CD4-positive, alpha-beta T cell treated with Interleukin-17A for 4 hours (primary cell): Measurements from ENCODE around the gene SPIB.
"Not testable (repeated sequence)": the region's sequence is repeated elsewhere in the genome, so short reads cannot be mapped to it uniquely, and the experiment has no call there.

Source experiments
- DNase-seq: peaks from one replicate; pipeline ENCODE4 v3.0.0-alpha.2; 2020; ENCODE audit warnings: mixed read lengths

The SPIB gene

DNA sequence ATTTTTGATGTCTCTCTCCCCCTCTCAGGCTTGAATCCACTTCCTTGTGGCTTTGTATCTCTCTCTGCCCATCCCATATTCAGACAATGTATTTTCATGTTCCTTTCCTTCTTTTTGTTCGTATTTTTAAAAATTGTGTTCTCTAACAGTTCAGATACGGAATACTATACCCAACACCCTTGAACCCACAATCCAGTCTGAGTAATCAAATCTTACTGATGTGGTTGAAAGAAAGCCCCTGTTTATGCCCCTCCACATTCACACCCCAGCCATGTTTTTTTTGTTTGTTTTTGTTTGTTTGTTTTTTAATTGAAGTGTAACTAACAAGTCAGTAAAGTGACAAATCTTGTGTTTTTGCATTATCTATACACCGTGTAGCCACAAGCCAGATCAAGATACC, 1.4 kb downstream of the SPIB start:
- DNase-seq = no peak

DNA sequence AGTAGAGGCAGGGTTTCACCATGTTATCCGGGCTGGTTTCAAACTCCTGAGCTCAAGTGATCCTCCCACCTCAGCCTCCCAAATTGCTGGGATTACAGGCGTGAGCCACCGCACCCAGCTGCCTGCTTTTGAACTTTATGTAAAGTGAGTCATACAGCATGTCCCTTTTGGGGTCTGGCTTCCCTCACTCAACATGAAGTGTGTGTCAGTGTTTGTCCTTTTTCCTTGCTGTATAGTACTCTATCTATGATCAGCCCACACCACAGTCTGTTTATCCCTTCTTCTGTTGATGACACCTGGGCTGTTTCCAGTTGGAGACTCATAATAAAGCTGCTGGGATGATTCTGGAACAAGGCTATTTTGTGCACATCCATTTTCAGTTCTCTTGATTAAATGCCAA, 2.1 kb downstream of the SPIB start:
- DNase-seq = no peak

DNA sequence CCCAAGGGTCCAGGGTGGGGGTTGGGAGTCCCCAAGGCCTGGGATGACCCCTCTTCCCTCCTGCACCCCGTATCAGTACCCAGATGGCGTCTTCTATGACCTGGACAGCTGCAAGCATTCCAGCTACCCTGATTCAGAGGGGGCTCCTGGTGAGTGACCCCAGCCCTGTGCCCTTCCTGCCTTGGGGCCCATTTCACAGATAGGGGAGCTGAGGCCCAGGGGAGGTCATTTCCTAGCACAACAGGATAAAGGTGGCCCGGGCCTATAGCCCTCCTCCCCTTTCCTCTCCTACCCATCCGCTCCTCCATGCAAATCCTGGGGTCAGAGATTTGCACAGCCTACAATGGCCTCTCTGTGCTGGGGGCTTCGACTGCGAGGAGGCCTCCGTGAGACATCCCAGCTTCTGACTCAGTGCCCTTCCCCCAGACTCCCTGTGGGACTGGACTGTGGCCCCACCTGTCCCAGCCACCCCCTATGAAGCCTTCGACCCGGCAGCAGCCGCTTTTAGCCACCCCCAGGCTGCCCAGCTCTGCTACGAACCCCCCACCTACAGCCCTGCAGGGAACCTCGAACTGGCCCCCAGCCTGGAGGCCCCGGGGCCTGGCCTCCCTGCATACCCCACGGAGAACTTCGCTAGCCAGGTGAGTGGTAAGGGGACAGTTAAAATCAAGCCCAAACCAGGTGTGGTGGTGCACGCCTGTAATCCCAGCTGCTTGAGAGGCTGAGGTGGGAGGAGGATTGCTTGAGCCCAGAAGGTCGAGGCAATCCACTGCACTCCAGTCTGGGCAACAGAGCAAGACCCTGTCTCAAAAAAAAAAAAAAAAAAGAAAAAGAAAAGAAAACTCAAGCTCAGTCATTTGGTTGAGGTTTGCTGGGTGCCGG, 3.9 kb downstream of the SPIB start:
- DNase-seq = no peak

DNA sequence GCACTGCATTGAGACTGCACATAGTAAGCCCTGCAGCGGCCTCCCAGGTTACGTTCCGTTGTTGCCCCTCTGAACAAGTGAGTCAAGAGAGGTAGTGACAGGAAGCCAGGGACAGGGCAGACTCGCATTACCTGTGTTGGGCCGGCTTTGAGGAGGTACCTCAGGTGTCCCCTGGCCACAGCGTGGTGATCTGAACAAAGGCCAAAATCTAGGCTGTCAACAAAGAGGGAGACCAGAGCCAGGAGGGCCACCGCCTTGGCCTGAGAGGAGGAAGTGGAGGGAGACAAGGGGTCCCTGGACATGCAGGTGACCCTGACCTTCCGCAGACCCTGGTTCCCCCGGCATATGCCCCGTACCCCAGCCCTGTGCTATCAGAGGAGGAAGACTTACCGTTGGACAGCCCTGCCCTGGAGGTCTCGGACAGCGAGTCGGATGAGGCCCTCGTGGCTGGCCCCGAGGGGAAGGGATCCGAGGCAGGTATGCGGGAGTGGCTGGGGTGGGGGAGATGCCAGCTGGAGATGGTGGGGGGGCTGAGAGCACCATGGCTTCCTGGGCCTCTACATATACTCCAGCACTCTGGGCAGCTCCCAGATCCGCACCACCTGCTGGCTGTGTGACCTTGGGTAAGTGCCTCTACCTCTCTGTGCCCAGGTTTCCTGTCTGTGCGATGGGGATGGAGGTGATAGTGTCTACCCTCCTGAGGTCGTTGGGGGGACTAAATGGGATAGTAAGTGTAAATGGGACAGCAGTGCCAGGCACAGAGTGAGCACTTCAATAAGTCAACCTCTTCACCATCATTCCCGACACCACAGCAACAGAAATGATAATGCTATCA, 4.8 kb downstream of the SPIB start:
- no peak for DNase-seq

DNA sequence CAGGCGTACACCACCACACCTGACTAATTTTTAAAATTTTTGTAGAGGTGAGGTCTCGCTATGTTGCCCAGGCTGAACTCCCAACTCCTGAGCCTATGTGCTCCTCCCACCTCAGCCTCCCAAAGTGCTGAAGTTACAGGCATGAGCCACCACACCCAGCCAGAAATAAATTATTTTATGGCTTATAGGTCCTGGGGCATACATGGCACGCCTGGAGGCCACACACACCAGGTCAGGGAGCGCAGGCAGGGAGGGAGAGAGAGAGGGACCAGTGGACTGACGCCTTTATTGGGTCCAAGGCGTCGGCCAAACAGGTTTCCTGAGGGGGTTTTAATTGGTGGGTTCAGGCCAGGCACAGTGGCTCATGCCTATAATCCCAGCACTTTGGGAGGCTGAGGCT, 6.8 kb downstream of the SPIB start:
- DNase-seq = no peak

DNA sequence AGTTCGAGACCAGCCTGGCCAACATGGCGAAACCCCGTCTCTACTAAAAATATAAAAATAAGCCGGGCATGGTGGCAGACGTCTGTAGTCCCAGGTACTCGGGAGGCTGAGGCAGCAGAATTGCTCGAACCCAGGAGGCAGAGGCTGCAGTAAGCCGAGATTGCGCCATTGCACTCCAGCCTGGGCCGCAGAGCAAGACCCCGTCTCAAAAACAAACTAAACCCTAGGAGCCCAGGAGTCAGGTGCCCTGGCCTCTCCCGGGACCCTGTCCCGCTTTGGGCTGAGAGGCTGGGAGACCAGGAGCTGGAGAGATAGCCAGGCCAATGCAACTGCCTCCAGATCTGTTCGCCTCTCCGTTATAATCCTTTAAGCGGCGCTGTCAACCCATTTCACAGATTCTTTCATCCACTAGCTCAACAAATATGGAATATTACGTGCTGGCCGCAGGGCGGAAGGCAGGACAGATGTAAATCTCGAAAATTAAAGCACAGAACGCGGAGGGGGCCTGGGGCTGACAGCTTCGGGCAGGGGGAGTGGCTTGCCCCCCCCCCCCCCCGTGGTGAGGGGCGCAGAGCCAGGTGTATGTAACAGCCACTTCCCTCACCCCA, 8.7 kb downstream of the SPIB start:
- no peak for DNase-seq

DNA sequence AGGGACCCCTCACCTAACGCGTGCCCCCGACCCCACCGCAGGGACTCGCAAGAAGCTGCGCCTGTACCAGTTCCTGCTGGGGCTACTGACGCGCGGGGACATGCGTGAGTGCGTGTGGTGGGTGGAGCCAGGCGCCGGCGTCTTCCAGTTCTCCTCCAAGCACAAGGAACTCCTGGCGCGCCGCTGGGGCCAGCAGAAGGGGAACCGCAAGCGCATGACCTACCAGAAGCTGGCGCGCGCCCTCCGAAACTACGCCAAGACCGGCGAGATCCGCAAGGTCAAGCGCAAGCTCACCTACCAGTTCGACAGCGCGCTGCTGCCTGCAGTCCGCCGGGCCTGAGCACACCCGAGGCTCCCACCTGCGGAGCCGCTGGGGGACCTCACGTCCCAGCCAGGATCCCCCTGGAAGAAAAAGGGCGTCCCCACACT, 9.3 kb downstream of the SPIB start:
- peak; percentile 68 for DNase-seq

DNA sequence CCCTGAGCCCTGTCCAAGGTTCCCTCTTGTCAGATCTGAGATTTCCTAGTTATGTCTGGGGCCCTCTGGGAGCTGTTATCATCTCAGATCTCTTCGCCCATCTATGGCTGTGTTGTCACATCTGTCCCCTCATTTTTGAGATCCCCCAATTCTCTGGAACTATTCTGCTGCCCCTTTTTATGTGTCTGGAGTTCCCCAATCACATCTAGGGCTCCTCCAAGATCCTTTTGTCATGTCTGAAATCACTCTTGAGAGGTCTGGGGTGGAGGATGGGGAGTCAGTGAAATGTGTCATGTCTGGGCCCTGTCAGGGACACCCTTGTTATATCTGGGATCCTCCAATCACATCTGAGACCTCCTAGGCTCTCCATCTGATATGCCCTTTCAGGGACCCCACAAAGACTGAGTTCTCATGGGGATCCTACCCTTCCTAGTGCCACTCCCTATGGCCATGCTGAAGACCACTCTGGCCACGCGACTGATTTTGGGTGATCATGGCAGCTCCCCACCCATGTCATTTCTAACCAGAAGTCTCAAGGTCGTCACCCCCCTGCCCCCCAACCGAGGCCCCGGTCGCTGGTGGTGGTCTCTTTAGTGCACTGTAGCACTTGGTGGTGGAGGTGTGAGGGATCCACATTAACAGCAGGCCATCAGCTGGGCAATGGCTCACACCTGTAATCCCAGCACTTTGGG, 10.2 kb downstream of the SPIB start:
- no peak for DNase-seq

DNA sequence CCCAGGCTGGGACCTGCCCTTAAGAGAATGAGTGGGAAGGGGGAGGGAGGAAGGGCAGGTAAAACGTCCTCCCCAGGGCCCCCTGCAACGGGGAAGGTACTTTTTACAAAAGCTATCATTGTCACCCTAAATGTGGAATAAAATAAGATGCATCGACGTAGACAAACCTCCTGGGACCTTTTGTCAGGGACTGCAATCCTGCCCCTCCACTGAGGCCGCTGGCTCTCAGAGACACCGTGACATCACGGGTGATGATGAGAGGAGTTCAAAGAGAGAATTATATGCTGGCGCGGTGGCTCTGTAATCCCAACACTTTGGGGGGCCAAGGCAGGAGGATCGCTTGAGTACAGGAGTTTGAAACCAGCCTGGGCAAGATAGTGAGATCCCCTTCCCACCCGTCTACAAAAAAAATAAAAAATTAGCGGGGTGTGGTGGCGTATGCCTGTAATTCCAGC, 12.2 kb downstream of the SPIB start:
- DNase-seq = no peak

DNA sequence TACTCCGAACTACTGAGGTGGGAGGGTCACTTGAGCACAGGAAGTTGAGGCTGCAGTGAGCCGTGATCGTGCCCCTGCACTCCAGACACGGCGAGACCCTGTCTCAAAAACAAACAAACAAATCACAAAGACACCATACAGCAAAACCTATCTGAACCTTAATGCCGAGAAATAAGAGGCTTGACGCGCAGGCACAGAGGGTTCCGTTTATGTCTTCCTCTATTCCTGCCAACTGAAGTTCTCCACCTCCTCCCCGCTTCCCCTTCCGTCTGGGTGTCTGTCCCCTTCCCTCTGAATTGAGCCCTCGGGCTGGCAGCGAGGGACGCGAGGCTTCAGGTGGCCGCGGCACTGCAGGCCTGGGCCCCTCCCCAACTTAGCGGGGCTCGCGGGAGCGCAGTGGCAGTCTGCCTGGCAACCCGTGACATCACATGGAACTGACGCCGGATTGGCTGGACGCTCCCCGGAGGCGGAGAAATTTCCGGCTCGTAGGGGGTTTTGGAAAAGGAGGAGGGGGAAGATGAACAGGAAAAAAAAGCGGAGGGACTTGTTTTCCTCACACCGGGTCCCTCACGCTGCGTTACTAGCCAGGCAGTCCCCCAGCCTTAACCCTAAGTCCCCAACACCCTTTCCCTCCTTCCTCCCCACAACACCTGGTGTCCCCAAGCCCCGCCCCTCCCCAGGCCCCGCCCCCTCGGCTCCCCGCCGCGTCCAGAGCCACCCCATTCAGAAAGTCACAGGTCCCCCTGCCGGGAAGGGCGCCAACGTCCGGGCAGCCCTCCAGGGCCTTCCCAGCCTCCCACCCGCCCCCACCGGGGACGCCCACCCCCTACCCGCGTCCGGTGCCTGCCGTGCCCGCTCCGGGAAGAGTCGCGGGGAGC, 12.8 kb downstream of the SPIB start:
- peak; percentile 88 for DNase-seq

DNA sequence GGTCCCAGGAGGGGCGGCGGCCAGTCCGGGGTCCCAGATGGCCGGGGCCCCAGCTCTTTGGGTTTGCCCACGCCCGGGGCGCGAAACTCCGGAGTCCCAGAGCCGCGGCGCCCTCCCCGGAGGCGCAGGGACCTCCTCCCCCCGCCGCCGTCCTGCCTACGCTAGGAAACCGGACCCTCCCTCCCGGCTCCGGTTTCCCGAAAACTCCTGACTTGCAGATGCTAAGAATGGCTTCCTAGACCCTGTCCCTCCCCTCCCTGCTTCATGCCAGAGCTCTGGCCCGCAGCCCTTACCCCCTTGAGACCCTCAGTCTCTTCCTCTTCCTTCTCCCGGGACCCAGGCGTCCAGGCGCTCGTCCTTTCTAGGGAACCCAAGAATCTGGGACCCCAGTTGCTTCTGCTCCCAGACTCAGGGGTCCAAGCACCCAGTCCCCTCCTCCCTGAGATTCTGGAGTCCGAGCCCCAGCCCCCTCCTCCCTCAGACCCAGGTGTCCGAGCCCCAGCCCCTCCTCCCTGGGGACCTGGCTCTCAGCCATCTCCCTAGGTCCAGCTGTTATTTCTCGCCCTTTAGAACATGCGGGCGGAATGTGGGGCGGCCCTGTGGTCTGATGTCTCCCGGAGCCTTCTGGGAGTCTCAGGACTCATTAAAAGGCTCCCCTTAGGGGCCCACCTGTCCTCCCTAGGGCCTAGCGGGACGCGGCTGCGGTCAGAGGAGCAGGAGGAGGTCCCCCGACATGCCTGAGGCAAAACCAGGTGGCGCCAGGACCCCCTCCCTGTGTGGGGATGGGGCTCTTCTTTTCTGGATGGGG, 13.7 kb downstream of the SPIB start, which contains the start of gene MYBPC2:
Gene MYBPC2, plus strand, starts transcription at position 672 of the 808 bp plus-strand sequence. Its CDS starts 62 bp downstream, at position 734.
- peak; percentile 22 for DNase-seq

DNA sequence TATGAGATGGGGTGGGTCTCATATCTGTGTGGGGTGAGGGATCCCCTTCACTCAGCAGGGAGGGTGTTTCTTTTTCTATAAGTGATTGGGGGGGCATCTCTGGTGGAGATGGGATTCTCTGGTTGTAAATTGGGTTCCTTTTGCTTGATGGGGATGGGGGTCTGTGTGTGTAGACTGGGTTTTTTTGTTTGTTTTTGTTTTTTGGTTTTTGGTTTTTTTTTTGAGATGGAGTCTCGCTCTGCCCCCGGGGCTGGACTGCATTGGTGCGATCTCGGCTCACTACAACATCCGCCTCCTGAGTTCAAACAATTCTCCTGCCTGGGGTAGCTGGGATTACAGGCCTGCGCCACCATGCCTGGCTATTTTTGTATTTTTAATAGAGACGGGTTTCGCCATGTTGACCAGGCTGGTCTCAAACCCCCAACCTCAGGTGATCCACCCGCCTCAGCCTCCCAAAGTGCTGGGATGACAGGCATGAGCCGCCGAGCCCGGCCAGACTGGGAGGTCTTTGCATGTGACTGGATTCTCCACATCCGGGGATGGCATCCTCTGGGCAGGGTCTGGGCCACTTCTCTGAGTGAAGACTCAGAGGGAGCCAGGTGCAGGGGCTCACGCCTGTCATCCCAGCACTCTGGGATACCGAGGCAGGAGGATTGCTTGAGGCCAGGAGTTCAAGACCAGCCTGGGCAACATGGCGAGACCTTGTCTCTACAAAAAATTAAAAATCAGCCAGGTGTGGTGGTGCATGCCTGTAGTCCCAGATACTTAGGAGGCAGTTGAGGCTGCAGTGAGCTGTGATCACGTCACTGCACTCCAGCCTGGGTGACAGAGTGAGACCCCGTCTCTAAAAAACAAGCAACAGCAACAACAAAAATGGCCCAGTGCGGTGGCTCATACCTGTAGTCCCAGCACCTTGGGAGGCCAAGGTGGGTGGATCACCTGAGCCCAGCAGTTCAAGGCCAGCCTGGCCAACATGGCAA, 14.8 kb downstream of the SPIB start:
- no peak for DNase-seq

DNA sequence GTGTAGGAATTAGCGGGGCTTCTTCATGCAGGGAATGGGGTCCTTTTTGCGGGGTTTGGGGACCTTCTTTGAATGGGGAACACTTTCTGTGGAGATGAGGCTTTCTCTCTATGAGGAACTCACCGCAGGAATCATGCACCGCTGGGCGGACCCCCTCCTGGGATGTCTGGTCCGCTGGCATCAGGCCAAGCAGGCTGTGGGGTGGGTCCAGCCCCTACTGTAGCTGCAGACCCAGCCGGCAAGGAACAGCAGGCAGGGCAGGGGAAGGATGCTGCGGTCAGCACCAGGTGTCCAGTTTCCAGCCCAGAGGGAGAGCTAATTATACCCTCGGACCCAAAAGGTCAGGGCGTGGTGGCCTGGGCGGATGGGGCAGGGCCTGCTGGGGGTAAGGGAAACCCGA, 15.8 kb downstream of the SPIB start:
- no peak for DNase-seq

DNA sequence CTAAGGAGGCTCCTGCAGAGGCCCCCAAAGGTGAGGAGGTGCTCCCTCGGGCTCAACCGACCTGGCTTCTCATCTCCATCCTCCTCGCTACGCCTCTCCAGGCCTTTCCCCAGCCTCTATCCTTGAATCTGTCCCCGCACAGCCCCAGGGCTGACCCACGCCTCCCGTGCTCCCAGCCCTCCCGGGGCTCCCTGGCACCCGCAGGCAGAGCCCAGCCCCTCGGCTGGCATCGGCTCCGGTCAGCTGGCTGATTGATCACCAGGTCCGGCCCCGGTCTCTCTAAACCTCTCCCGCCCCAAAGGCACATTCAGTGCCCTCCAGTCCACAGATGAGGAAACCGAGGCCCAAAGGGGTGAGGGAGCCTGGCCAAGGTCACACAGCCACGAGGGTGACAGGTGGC, 16.5 kb downstream of the SPIB start:
- no peak for DNase-seq

DNA sequence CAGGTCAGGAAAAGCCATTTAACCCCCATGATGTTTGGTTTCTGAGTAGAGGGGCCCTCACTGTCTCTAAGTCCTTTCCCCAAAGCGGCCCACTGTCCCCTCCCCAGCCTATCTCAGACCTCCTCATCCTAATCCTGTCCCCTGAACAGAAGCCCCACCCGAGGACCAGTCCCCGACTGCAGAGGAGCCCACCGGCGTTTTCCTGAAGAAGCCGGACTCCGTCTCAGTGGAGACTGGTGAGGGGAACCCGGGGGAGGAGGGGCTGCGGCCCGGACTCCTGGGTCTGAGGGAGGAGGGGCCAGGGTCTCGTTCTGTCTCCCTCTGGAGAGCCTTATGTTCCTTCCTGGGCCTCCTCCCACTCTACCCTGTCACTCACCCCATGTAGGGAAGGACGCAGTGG, 16.9 kb downstream of the SPIB start:
- DNase-seq = no peak

DNA sequence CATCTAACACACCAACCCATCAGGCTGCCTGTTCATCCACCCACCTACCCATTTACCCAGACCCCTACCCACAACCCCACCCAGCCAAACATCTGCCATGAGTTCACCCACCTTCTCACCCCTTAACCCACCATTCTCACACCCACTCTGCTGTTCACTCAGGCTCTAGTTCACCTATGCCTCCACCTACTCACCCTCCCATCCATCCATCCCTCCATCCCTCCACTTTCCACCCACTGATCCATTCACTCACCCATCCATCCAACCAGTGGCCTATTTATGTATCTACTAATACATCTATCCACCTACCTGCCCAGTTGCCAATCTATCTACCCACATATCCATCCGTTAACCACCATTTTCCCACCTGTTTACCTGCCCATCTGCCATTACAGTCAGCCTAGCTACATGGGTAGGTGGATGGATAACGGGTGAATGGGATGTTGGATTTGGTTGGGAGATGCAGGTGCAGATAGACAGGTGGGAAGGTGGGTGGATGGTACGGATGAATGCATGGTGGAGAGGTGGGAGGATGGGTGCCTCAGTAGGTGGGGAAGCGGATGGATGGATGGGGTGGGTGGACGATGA, 19.2 kb downstream of the SPIB start:
- DNase-seq = no peak

DNA sequence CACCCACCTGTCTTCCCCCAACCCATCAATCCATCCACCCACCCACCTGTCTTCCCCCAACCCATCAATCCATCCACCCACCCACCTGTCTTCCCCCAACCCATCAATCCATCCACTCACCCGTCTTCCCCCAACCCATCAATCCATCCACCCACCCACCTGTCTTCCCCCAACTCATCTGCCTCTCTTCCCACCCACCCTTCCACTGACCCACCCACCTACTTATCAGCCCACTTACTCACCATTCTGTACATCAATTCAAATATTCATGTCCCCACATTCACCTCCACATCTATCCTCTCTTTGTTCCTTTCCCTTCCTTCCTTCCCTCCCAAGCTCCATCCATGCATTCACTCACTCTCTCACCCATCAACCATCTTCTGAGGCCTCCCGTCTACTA, 20.4 kb downstream of the SPIB start:
- DNase-seq = not testable (repeated sequence)

DNA sequence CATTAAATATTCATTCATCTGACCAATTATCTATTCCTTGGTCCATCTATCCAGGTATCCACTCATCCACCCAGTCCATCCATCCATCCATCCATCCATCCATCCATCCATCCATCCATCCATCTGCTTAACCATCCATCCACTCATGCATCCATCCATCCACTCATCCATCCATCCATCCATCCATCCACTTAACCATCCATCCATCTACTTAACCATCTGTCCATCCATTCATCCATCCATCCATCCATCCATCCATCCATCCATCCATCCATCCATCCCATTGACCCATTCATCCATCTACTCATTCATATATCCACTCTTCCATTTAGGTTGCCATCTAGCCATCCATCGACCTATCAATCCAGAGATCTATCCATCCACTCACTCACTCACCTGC, 25.3 kb downstream of the SPIB start:
- no peak for DNase-seq

DNA sequence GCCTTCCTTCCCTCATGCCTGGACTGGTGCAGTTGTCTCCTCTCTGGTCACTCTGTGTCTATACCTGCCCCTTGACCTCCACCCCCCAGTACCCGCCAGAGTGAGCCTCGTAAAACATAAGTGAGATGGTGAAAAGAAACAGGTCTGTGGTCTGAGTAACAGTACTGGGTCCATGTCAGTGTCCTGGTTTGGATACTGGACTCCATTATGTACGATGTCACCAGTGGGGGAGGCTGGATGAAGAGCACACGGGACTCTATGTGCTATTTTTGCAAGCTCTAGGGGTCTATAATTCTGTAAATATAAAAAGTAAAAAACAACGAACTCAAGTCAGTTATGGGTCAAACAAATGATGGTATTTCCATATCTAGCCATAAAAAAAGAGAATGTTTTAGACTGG, 28.3 kb downstream of the SPIB start:
- no peak for DNase-seq
